Lower leg skin (tissue), 4 donors: Measurements from ENCODE around the gene GNAI2. TPM values are rescaled to one million over a fixed set of nuclear protein-coding genes. Genes with fewer than 3 reads are reported as not detected.

ENCODE experiments used
- DNase-seq, 2 donors: peaks; one replicate each; pipeline ENCODE4 v3.0.0-alpha.2; 2019; ENCODE audit warnings: low spot score in 2 of 2
- H3K4me3 ChIP-seq: fragments of 200-600 bp; sonication (generic); 2 replicates; pipeline ENCODE4 v1.5.1; 2017; ENCODE audit warnings: mild to moderate bottlenecking, low read depth; ENCODE audit not compliant: poor library complexity, severe bottlenecking
- CTCF ChIP-seq, 3 donors: fragments of 450-650 bp; IDR thresholded peaks; one replicate each; pipeline ENCODE4 v1.5.1; 2016; ENCODE audit warnings: antibody characterized with exemption in 3 of 3, mild to moderate bottlenecking in 3 of 3, moderate library complexity in 2 of 3
- POLR2A ChIP-seq, 2 donors: fragments of 450-650 bp; IDR thresholded peaks; one replicate each; pipeline ENCODE4 v1.6.1; 2016 to 2017; ENCODE audit warnings: antibody characterized with exemption in 2 of 2, mild to moderate bottlenecking in 1 of 2, moderate library complexity in 1 of 2
- WGBS, 2 donors: methylation state at CpG; one replicate each; pipeline ENCODE4 v1.1.5; 2018; 5-methylcytosine and 5-hydroxymethylcytosine counted together
- intact Hi-C: fragments of 100-400 bp; cut with DNase I; formaldehyde crosslinking; loops from one replicate; pipeline ENCODE4 v1.15.0; 2023; ENCODE audit warnings: low total_unique reads
- total RNA-seq, 4 donors: library from RNA; depleted of rRNA; stranded (reverse); fragments of >200 nt; gene quantifications; one replicate each; pipeline ENCODE4 v1.1.0, GENCODE V29; 2016

GNAI2 gene
- total RNA-seq, 4 donors from 2014 or later: 56.5 to 123 (median 74.8) TPM

GRCh38 chr3:50263478-50264382, 27.7 kb downstream of the GNAI2 start:
- WGBS, 2 donors: 61 to 69% methylated on average over 6 of the region's 6 CpGs
- no peak for DNase-seq
- no peak overlapping the region for H3K4me3 ChIP-seq
- intact Hi-C loops: no loop called here
- TF ChIP-seq CTCF (IDR thresholded peaks at IDR 0.05) (no peak), POLR2A (IDR thresholded peaks at IDR 0.05) (no peak)

DNA sequence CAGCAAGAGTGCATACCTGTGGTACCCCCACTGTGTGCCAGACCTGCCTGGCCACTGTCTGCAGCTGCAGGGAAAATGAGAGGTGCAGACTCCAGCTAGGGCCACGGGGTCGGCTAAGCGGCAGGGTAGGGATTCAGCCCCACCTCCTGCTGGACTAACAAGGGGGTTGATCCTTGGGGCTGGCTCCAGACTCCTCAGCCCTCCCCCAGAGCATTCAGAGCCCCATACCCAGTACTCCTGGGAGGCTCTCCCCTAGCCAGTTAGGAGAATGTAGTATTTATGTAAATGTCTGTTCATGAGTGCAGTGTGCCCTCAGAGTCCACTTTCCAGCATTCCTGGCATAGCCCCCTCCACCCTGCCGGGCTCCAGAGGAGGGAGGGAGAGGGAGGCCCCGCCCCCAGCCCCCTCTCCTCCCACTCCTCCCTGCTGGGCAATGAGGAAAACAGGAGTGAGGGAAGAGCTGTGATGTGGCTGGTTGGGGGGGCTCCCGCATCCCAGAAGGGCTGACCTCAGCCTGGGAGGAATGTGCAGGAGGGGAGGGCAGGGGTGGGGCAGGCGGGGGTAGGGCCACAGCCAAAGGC, 28.5 kb downstream of the GNAI2 start:
- TF ChIP-seq CTCF (IDR thresholded peaks at IDR 0.05) (no peak), POLR2A (IDR thresholded peaks at IDR 0.05) (no peak)
- WGBS, 2 donors: 38 to 40% methylated on average over 7 of the region's 7 CpGs
- intact Hi-C loops: no loop called here
- no peak overlapping the region for H3K4me3 ChIP-seq
- peak in 1 of 2 donors; percentile 92 for DNase-seq

DNA sequence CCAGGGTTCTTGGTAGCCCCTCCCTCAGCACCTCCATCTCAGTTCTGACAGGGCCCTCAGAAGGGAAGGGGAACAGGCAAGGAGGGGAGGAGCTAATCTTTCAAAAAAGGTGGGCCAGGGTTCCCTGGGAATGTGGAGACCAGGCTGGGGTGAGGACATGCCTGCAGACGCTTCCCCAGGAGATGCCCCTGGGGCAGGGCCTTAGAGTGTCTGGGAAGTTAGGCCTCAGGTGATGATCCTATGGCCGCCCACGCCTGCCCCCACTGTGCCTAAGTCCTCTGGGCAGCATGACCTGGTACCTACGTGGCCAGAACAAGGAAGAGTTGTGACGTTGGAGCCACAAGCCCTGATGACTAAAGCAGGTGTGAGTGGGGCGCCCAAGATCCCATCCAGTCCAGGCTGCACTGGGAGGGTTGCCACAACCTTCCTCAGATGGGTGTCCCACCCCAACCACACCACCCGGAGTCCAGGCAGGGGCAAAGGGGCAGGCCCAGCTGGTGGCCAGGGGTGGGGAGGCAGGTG, 29.0 kb downstream of the GNAI2 start:
- DNase-seq: no peak

DNA sequence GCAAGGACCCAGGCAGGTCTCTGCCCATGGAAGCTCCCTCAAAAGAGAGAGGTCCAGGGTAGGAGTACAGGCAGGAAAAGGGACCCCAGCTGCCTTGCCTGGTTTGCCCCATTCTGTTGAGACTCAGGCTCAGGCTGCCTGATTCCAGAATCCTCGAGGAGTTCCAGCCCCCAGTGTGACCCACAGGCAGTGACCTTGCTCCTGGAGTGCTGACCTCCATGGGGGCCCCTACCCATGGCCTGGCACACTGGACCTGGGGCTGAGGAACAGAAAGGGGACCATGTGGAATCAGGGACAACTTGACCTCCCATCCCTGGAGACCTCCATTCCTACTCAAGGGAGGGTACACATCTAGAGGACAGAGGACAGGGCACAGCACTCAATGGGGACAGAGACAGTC, 29.6 kb downstream of the GNAI2 start:
- WGBS, 2 donors: 50 to 60% methylated on average over 1 of the region's 1 CpG
- no peak overlapping the region for H3K4me3 ChIP-seq
- TF ChIP-seq POLR2A (IDR thresholded peaks at IDR 0.05) (no peak), CTCF (IDR thresholded peaks at IDR 0.05) (no peak)
- no peak for DNase-seq
- intact Hi-C loops: no loop called here

More for the DNA sequence above, 29.0 kb downstream of the GNAI2 start:
- H3K4me3 ChIP-seq: no peak overlapping the region
- intact Hi-C loops: no loop called here
- WGBS, 2 donors: 58 to 80% methylated on average over 7 of the region's 7 CpGs
- TF ChIP-seq CTCF (IDR thresholded peaks at IDR 0.05) (no peak), POLR2A (IDR thresholded peaks at IDR 0.05) (no peak)

DNA sequence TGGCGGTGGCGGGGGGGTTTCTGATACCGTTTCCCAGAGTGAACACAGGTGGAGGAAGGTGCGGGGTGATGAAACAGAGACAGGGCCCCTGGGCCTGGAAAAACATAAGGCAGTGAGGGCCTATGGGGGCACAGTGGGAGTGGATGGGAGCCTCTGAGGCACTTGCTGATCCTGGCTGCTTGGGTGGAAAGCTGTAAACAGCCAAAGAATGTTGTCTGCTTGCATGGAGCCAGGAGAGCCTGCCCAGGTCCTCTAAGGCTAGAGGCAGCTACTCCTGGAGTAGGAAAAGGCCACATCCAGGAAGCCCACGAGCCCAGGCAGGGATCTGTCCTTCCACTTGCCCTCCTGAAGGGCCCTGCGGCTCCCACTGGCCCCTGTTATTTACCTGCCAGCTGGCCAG, 30.0 kb downstream of the GNAI2 start:
- intact Hi-C loops: no loop called here
- H3K4me3 ChIP-seq: no peak overlapping the region
- WGBS, 2 donors: 83 to 84% methylated on average over 6 of the region's 6 CpGs
- TF ChIP-seq CTCF (IDR thresholded peaks at IDR 0.05) (no peak), POLR2A (IDR thresholded peaks at IDR 0.05) (no peak)
- no peak for DNase-seq
